GM21367 (cell line): ENCODE results near the gene VIPR1.

Experiments used
- ATAC-seq: cut with Tn5 transposase; IDR thresholded peaks from one replicate; pipeline ENCODE4 v1.9.1; 2021; ENCODE audit not compliant: unreplicated experiment

Gene VIPR1

GRCh38 chr3:42493126-42493797, 9.2 kb upstream of the VIPR1 start:
- ATAC-seq = no peak

- ATAC-seq = no peak
Measured at GRCh38 chr3:42493798-42494151, 8.7 kb upstream of the VIPR1 start.

GRCh38 chr3:42495393-42495792, 7.0 kb upstream of the VIPR1 start:
- no peak for ATAC-seq

- no peak for ATAC-seq
Measured at GRCh38 chr3:42497009-42497731, 5.3 kb upstream of the VIPR1 start.

- ATAC-seq = no peak
Measured at GRCh38 chr3:42498034-42498433, 4.4 kb upstream of the VIPR1 start.

GRCh38 chr3:42498791-42499477, 3.5 kb upstream of the VIPR1 start:
- no peak for ATAC-seq

- no peak for ATAC-seq
Measured at GRCh38 chr3:42499478-42499871, 3.0 kb upstream of the VIPR1 start.

- ATAC-seq = no peak
Measured at GRCh38 chr3:42500091-42500490, 2.4 kb upstream of the VIPR1 start.

GRCh38 chr3:42500909-42501308, 1.5 kb upstream of the VIPR1 start:
- ATAC-seq = no peak

- ATAC-seq = no peak
Measured at GRCh38 chr3:42501321-42501680, 1.1 kb upstream of the VIPR1 start.

- peak; percentile 15 for ATAC-seq
Measured at GRCh38 chr3:42501681-42502428, 588 bp upstream of the VIPR1 start.

- ATAC-seq = no peak
Measured at GRCh38 chr3:42503251-42503924, 945 bp downstream of the VIPR1 start.

GRCh38 chr3:42503957-42504333, 1.5 kb downstream of the VIPR1 start:
- no peak for ATAC-seq

GRCh38 chr3:42504334-42505127, 2.1 kb downstream of the VIPR1 start:
- ATAC-seq = no peak

- no peak for ATAC-seq
Measured at GRCh38 chr3:42505128-42505848, 2.8 kb downstream of the VIPR1 start.

GRCh38 chr3:42505849-42506410, 3.5 kb downstream of the VIPR1 start:
- no peak for ATAC-seq

GRCh38 chr3:42507252-42507651, 4.8 kb downstream of the VIPR1 start:
- ATAC-seq = no peak

GRCh38 chr3:42507761-42508335, 5.4 kb downstream of the VIPR1 start:
- no peak for ATAC-seq

GRCh38 chr3:42508562-42508961, 6.1 kb downstream of the VIPR1 start:
- no peak for ATAC-seq
